GM21360 (cell line): ENCODE data around the gene HTR4.

ENCODE experiments used
- ATAC-seq: cut with Tn5 transposase; IDR thresholded peaks from one replicate; pipeline ENCODE4 v1.9.1; 2021; ENCODE audit warnings: mild to moderate bottlenecking, moderate library complexity; ENCODE audit not compliant: unreplicated experiment

HTR4 gene

GRCh38 chr5:148438933-148439332 is 215.4 kb downstream of the HTR4 start:
- no peak for ATAC-seq

GRCh38 chr5:148437249-148437648 is 217.1 kb downstream of the HTR4 start:
- ATAC-seq = no peak

GRCh38 chr5:148436029-148436428 is 218.3 kb downstream of the HTR4 start:
- no peak for ATAC-seq

- ATAC-seq = no peak
These were observed 220.5 kb downstream of the HTR4 start for GRCh38 chr5:148433826-148434225.
